Right lobe of liver (tissue), 6 donors: Measurements from ENCODE around the gene SEMA5B. TPM values are rescaled to one million over a fixed set of nuclear protein-coding genes. Genes with fewer than 3 reads are reported as not detected.

Source experiments
- ATAC-seq, 4 donors: fragments of 200-7000 bp; cut with Tn5 transposase; one replicate each; pipeline ENCODE4 v1.9.1; 2020; ENCODE audit warnings: mild to moderate bottlenecking in 4 of 4, moderate library complexity in 4 of 4
- DNase-seq, 3 donors: peaks; one replicate each; pipeline ENCODE4 v3.0.0-alpha.2; 2020
- H3K27ac ChIP-seq, 3 donors: fragments of 200-600 bp; one replicate each; pipeline ENCODE4 v1.8.0; 2022
- H3K27me3 ChIP-seq, 2 donors: fragments of 200-600 bp; one replicate each; pipeline ENCODE4 v1.8.0; 2022
- H3K36me3 ChIP-seq, 4 donors: fragments of 200-600 bp; sonication (generic) in 1 of 4; one replicate each; pipeline versions ENCODE4 v1.5.1 to v1.8.0; 2017 to 2022; ENCODE audit warnings: control low read depth in 1 of 4
- H3K4me1 ChIP-seq, 4 donors: fragments of 200-600 bp; sonication (generic) in 1 of 4; one replicate each; pipeline versions ENCODE4 v1.5.1 to v1.8.0; 2017 to 2022; ENCODE audit warnings: control low read depth in 1 of 4
- H3K4me3 ChIP-seq, 3 donors: fragments of 200-600 bp; one replicate each; pipeline ENCODE4 v1.8.0; 2022
- H3K9me3 ChIP-seq, 4 donors: fragments of 200-600 bp; sonication (generic) in 1 of 4; one replicate each; pipeline versions ENCODE4 v1.5.1 to v1.8.0; 2017 to 2022; ENCODE audit warnings: control low read depth in 1 of 4
- CTCF ChIP-seq, 4 donors: fragments of 200-600 bp in 3 of 4; fragments of 450-650 bp in 1 of 4; IDR thresholded peaks; one replicate each; pipeline versions ENCODE4 v1.5.1 to v1.8.0; 2016 to 2022; ENCODE audit warnings: antibody characterized with exemption in 4 of 4, mild to moderate bottlenecking in 2 of 4
- POLR2A ChIP-seq: fragments of 450-650 bp; IDR thresholded peaks from one replicate; pipeline ENCODE4 v1.6.1; 2017; ENCODE audit warnings: antibody characterized with exemption, mild to moderate bottlenecking
- WGBS: methylation state at CpG from one replicate; pipeline ENCODE4 v1.1.6; 2018; ENCODE audit warnings: low coverage, low lambda C conversion rate; ENCODE audit not compliant: insufficient coverage; ENCODE audit errors: missing lambda C conversion rate; 5-methylcytosine and 5-hydroxymethylcytosine counted together
- intact Hi-C, 2 donors: fragments of 100-400 bp; cut with DNase I; formaldehyde crosslinking; loops; one replicate each; pipeline versions ENCODE4 v1.11.2 to v1.14.1; 2022
- total RNA-seq, 6 experiments: library from RNA; depleted of rRNA in 2 of 6; stranded (reverse); fragments of >200 nt in 2 of 6; fragmentation: NEBNext Ultra II Directional in 3 of 6; extraction: Animal tissue kit (Norgen Biotek cat#: 25700) in 3 of 6; gene quantifications; one replicate each; pipeline versions ENCODE4 v1.1.0 to v1.2.4, GENCODE V29; 2016 to 2023
- donor health status: DM: no; HTN: yes; CAD: no.
- donor health status: DM: no; HTN: no; CAD: no.
- donor health status: DM: no; HTN: no; CAD: no.
- donor health status: DM: no; HTN: yes; CAD: no.
- donor health status: DM: no; HTN: yes; CAD: no.

Gene SEMA5B
- total RNA-seq, 6 experiments from 2014 or later: 0.12 to 0.65 (median 0.25) TPM

DNA sequence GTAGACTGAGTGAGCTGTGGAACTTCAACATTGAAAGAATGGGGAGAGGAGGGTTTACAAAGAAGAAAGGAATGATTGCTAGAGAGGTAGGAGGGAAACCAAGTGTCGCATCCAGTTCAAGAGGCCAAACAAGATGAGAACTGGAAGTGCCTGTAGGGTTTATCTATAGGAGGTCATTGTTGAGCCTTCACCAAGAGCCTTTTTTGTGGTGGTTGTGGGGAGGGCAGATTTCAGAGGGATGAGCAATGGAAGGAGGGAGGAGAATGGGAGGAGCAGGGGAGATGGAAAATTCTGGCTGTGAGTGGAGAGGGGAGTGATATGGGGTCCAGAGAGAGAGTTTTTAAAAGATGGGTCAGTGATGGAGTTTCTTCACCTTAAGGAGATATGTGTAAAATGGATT is 47.8 kb upstream of the SEMA5B start:
- no peak overlapping the region for H3K4me3 ChIP-seq
- DNase-seq (no peak), ATAC-seq (no peak)
- H3K4me1 ChIP-seq: peaks cover 0 to 70% (median 27%) of the 10 kb centered on the region in 4 donors
- no peaks in the 10 kb centered on the region for H3K27me3 ChIP-seq
- H3K36me3 ChIP-seq: no peaks in the 10 kb centered on the region
- H3K9me3 ChIP-seq: no peaks in the 10 kb centered on the region
- peak overlapping the region in 1 of 3 donors; percentile 33 for H3K27ac ChIP-seq
- intact Hi-C loops: no loop called here
- WGBS: 93% methylated on average over 1 of the region's 1 CpG
- TF ChIP-seq POLR2A (no peak), CTCF (IDR thresholded peaks at IDR 0.05) (no peak)

DNA sequence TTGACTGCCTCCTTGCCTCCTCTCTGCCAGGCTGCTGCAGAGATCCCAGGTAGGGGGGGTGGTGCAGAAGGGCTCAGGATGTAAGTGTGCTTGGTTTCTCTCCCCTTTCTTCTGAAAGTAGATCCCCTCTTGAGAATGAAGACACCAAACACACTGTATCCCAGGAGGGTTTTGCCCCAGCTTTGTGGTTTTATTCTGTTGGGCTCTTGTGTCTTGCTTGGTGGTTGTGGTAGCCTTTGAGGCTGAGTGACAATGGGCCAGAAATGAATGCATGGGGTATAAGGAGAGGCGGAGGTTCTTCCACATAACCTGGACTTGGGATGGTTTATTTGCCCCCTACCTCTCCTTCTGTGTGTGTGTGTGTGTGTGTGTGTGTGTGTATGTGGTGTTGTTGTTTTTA is 45.0 kb upstream of the SEMA5B start:
- no peak for DNase-seq
- 20% methylated on average over 1 of the region's 1 CpG for WGBS
- H3K4me1 ChIP-seq: peaks cover 2 to 63% (median 32%) of the 10 kb centered on the region in 4 donors
- H3K9me3 ChIP-seq: no peaks in the 10 kb centered on the region
- TF ChIP-seq CTCF (IDR thresholded peaks at IDR 0.05): no peak
- H3K4me3 ChIP-seq: no peak overlapping the region
- intact Hi-C loops: no loop called here
- no peak overlapping the region for H3K27ac ChIP-seq
- H3K27me3 ChIP-seq: no peaks in the 10 kb centered on the region
- ATAC-seq: no peak
- no peaks in the 10 kb centered on the region for H3K36me3 ChIP-seq

DNA sequence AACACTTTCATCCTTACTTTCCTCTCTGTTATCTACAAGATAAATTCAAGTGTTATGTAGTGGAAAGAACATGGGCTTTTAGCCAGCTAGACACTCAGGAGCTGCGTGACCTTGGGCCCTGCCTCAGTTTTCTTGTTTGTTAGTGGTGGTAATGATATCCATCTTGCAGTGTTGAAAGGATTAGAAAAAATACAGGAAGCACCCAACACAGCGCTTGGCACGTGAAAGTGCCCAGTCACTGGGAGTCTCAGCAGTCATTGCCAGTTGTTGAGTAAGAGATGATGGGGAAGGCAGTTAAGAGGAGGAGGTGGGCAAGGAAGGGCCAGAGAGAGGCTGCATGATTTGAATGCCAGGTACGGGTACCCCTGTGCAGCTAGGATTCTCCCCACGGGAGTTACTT is 44.6 kb upstream of the SEMA5B start:
- H3K4me3 ChIP-seq: no peak overlapping the region
- no peak for TF ChIP-seq POLR2A
- no peak for TF ChIP-seq CTCF (IDR thresholded peaks at IDR 0.05)
- no peaks in the 10 kb centered on the region for H3K27me3 ChIP-seq
- no peak for DNase-seq
- WGBS: 30% methylated on average over 3 of the region's 5 CpGs
- intact Hi-C loops: no loop called here
- no peaks in the 10 kb centered on the region for H3K36me3 ChIP-seq
- no peak for ATAC-seq
- H3K4me1 ChIP-seq: peaks cover 2 to 62% (median 31%) of the 10 kb centered on the region in 4 donors
- H3K9me3 ChIP-seq: no peaks in the 10 kb centered on the region
- no peak overlapping the region for H3K27ac ChIP-seq

DNA sequence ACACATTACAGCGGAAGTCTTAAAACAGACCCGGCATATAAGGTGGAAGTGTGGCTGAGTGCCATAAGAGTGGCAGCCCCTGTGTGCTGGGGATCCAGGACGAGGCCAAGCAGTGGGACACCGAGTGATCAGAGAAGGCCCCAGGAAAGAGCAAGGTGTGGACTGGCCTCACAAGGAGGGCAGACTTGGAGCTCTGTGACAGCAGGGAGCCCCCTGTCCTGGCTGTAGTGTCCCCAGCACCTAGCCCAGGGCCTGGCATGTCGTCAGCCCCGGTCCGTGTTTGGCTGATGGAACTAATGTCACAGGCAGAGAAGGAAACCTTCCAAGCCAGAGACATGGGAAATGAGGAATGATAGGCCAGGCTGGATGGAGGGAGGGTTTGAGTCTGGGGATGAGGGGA is 44.0 kb upstream of the SEMA5B start:
- H3K36me3 ChIP-seq: no peaks in the 10 kb centered on the region
- DNase-seq: no peak
- peaks cover 2 to 56% (median 28%) of the 10 kb centered on the region in 4 donors for H3K4me1 ChIP-seq
- no peak for ATAC-seq
- WGBS: 64% methylated on average over 7 of the region's 7 CpGs
- H3K9me3 ChIP-seq: no peaks in the 10 kb centered on the region
- H3K27me3 ChIP-seq: no peaks in the 10 kb centered on the region
- intact Hi-C loops: no loop called here
- no peak overlapping the region for H3K4me3 ChIP-seq
- peak overlapping the region in 1 of 3 donors; percentile 86 for H3K27ac ChIP-seq
- TF ChIP-seq POLR2A: no peak
- TF ChIP-seq CTCF (IDR thresholded peaks at IDR 0.05): no peak

DNA sequence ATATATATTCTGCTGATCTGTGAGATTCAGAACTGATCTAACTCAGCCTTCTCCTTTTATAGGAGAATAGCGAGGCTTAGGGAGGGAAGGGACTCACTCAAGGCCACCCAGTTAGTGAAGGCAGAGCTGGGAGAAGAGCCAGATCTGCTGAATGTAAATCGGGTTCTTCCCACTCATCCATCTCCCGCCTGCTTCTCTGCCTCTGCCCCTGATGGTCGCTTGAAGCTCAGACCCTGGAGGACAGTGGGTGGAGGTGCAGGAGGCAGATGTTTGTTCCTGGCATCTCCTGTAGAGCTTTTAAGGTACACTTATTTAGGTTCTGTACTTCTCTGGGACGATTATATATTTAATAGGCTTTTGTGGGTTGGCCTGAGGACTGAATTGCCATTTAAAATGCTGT is 43.6 kb upstream of the SEMA5B start:
- Histone ChIP-seq H3K36me3 (no peaks in the 10 kb centered on the region), H3K9me3 (no peaks in the 10 kb centered on the region), H3K4me1 (peaks cover 2 to 52% (median 26%) of the 10 kb centered on the region in 4 donors), H3K27me3 (no peaks in the 10 kb centered on the region), H3K27ac (peak overlapping the region in 1 of 3 donors; percentile 86), H3K4me3 (peak overlapping the region in 2 of 3 donors; percentile 25 to 99)
- no peak for DNase-seq
- no peak for ATAC-seq
- TF ChIP-seq POLR2A: no peak
- TF ChIP-seq CTCF (IDR thresholded peaks at IDR 0.05): peak in 1 of 4 donors; percentile 2
- WGBS: 43% methylated on average over 5 of the region's 5 CpGs
- intact Hi-C loops: no loop called here
